HepG2 (cell line): ENCODE measurements around the gene ABI2. TPM values are rescaled to one million over a fixed set of nuclear protein-coding genes. Genes with fewer than 3 reads are reported as not detected.
A peak's percentile ranks its signal among the peaks of the same experiment; 100 is the strongest.

Source experiments
- AKNA ChIP-seq: sonication (generic); formaldehyde crosslinking; IDR thresholded peaks from 2 replicates; pipeline ENCODE4 v1.4.0; 2020; ENCODE audit warnings: missing genetic modification reagents, borderline replicate concordance
- ATAD3A ChIP-seq: sonication (generic); formaldehyde crosslinking; IDR thresholded peaks from 2 replicates; pipeline ENCODE4 v1.4.0; 2020; ENCODE audit warnings: missing genetic modification reagents
- CBFB ChIP-seq: sonication (generic); formaldehyde crosslinking; IDR thresholded peaks from 2 replicates; pipeline ENCODE4 v1.4.0; 2020; ENCODE audit warnings: missing genetic modification reagents
- HDAC2 ChIP-seq: sonication (generic); formaldehyde crosslinking; IDR thresholded peaks from 2 replicates; pipeline ENCODE4 v1.4.0; 2020; ENCODE audit warnings: missing genetic modification reagents
- HIC2 ChIP-seq: sonication (generic); formaldehyde crosslinking; IDR thresholded peaks from 2 replicates; pipeline ENCODE4 v1.9.0; 2022; ENCODE audit warnings: low read depth, missing genetic modification reagents
- HNRNPK ChIP-seq: fragments of 200-400 bp; formaldehyde crosslinking; IDR thresholded peaks from 2 replicates; pipeline ENCODE4 v1.6.1; 2018; ENCODE audit warnings: low read length, low read depth, moderate library complexity, mild to moderate bottlenecking; ENCODE audit not compliant: poor library complexity, severe bottlenecking
- SP1 ChIP-seq, 2 experiments: fragments of 450-650 bp in 1 of 2; sonication (generic) in 1 of 2; formaldehyde crosslinking in 1 of 2; IDR thresholded peaks; 2 replicates each; pipeline versions ENCODE4 v1.4.0 to v1.6.1; 2016 to 2020; ENCODE audit warnings: missing genetic modification reagents in 1 of 2
- ZNF557 ChIP-seq: sonication (generic); formaldehyde crosslinking; IDR thresholded peaks from 2 replicates; pipeline ENCODE4 v1.4.0; 2020; ENCODE audit warnings: missing genetic modification reagents
- polyA plus RNA-seq, 8 experiments: library from polyadenylated mRNA; depleted of rRNA in 3 of 8; stranded (reverse) in 7 of 8; unstranded in 1 of 8; fragments of >200 nt; fragmentation: Illumina TruSeq in 4 of 8; extraction: Trizol in 4 of 8; gene quantifications; 2 replicates each; pipeline versions ENCODE4 v1.2.1 to v1.2.3, GENCODE V29; 2011 to 2016; ENCODE audit warnings: low read depth in 4 of 8, missing spikeins in 1 of 8, mixed read lengths in 1 of 8; ENCODE audit not compliant: insufficient read depth in 1 of 8
- total RNA-seq, 5 experiments: library from RNA; depleted of rRNA; stranded (reverse); fragments of >200 nt; fragmentation: Illumina TruSeq; extraction: Trizol; gene quantifications; 2 replicates each; pipeline ENCODE4 v1.2.3, GENCODE V29; 2016; ENCODE audit warnings: low read depth in 1 of 5
- TF ChIP-seq, protein P1 (sequence below): sonication (generic); formaldehyde crosslinking; IDR thresholded peaks from 2 replicates; pipeline ENCODE4 v1.5.1; 2020; ENCODE audit warnings: mild to moderate bottlenecking, missing genetic modification reagents, borderline replicate concordance
- TF ChIP-seq, protein P2 (sequence below): sonication (generic); formaldehyde crosslinking; IDR thresholded peaks from 2 replicates; pipeline ENCODE4 v1.8.0; 2022; ENCODE audit warnings: mild to moderate bottlenecking, missing genetic modification reagents
- TF ChIP-seq, protein P3 (sequence below): sonication (generic); formaldehyde crosslinking; IDR thresholded peaks from 2 replicates; pipeline ENCODE4 v1.8.0; 2022; ENCODE audit warnings: mild to moderate bottlenecking, missing genetic modification reagents; ENCODE audit not compliant: insufficient replicate concordance
- TF ChIP-seq, protein P4 (sequence below): sonication (generic); formaldehyde crosslinking; IDR thresholded peaks from 2 replicates; pipeline ENCODE4 v1.8.1; 2022; ENCODE audit warnings: mild to moderate bottlenecking, missing genetic modification reagents
- TF ChIP-seq, protein P5 (sequence below): sonication (generic); formaldehyde crosslinking; IDR thresholded peaks from 2 replicates; pipeline ENCODE4 v1.8.0; 2022; ENCODE audit warnings: mild to moderate bottlenecking, missing genetic modification reagents, moderate library complexity

The ABI2 gene
- total and polyA plus RNA-seq, 2 of the 13 experiments (the other 11 are each of a cell fraction or from before 2014, with no cell fraction given), result 28.4 to 32.4 TPM

- TF ChIP-seq, protein P1, sequence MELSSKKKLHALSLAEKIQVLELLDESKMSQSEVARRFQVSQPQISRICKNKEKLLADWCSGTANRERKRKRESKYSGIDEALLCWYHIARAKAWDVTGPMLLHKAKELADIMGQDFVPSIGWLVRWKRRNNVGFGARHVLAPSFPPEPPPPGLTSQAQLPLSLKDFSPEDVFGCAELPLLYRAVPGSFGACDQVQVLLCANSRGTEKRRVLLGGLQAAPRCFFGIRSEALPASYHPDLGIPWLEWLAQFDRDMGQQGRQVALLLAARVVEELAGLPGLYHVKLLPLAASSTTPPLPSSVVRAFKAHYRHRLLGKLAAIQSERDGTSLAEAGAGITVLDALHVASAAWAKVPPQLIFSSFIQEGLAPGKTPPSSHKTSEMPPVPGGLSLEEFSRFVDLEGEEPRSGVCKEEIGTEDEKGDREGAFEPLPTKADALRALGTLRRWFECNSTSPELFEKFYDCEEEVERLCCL (CRISPR knock-in tag), result no peak
- TF ChIP-seq, protein P2, sequence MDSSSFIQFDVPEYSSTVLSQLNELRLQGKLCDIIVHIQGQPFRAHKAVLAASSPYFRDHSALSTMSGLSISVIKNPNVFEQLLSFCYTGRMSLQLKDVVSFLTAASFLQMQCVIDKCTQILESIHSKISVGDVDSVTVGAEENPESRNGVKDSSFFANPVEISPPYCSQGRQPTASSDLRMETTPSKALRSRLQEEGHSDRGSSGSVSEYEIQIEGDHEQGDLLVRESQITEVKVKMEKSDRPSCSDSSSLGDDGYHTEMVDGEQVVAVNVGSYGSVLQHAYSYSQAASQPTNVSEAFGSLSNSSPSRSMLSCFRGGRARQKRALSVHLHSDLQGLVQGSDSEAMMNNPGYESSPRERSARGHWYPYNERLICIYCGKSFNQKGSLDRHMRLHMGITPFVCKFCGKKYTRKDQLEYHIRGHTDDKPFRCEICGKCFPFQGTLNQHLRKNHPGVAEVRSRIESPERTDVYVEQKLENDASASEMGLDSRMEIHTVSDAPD (CRISPR knock-in tag), result no peak
- TF ChIP-seq CBFB (CRISPR knock-in tag), result no peak
- TF ChIP-seq, protein P3, sequence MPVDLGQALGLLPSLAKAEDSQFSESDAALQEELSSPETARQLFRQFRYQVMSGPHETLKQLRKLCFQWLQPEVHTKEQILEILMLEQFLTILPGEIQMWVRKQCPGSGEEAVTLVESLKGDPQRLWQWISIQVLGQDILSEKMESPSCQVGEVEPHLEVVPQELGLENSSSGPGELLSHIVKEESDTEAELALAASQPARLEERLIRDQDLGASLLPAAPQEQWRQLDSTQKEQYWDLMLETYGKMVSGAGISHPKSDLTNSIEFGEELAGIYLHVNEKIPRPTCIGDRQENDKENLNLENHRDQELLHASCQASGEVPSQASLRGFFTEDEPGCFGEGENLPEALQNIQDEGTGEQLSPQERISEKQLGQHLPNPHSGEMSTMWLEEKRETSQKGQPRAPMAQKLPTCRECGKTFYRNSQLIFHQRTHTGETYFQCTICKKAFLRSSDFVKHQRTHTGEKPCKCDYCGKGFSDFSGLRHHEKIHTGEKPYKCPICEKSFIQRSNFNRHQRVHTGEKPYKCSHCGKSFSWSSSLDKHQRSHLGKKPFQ (CRISPR knock-in tag), result no peak
- TF ChIP-seq HDAC2 (CRISPR knock-in tag), result peak; percentile 19; the same call in 1 of the 2 replicates
- no peak for TF ChIP-seq HNRNPK
- no peak for TF ChIP-seq SP1 (IDR thresholded peaks at IDR 0.05)
- 0 out of 2 replicates have a peak, but pooled peaks have one; percentile 31 for TF ChIP-seq SP1 (CRISPR knock-in tag; IDR thresholded peaks at IDR 0.05)
- TF ChIP-seq ATAD3A (CRISPR knock-in tag), result no peak
- TF ChIP-seq AKNA (CRISPR knock-in tag), result no peak
- TF ChIP-seq, protein P4, sequence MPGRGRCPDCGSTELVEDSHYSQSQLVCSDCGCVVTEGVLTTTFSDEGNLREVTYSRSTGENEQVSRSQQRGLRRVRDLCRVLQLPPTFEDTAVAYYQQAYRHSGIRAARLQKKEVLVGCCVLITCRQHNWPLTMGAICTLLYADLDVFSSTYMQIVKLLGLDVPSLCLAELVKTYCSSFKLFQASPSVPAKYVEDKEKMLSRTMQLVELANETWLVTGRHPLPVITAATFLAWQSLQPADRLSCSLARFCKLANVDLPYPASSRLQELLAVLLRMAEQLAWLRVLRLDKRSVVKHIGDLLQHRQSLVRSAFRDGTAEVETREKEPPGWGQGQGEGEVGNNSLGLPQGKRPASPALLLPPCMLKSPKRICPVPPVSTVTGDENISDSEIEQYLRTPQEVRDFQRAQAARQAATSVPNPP (CRISPR knock-in tag), result no peak
- TF ChIP-seq ZNF557, result no peak
- TF ChIP-seq, protein P5, sequence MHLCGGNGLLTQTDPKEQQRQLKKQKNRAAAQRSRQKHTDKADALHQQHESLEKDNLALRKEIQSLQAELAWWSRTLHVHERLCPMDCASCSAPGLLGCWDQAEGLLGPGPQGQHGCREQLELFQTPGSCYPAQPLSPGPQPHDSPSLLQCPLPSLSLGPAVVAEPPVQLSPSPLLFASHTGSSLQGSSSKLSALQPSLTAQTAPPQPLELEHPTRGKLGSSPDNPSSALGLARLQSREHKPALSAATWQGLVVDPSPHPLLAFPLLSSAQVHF (CRISPR knock-in tag), result no peak
- no peak for TF ChIP-seq HIC2 (CRISPR knock-in tag)
Measured at GRCh38 chr2:203328760-203329540, 756 bp downstream of the ABI2 start (continued).
